ENCODE data around the gene TMEM240. TPM values are rescaled to one million over a fixed set of nuclear protein-coding genes. Genes with fewer than 3 reads are reported as not detected.
"Not testable (repeated sequence)": the region's sequence is repeated elsewhere in the genome, so short reads cannot be mapped to it uniquely, and the experiment has no call there.

The TMEM240 gene
- total and polyA plus RNA-seq, 9 of the 15 experiments (the other 6 are each of a cell fraction or from before 2014, with no cell fraction given) = 0.24 to 2.0 (median 0.69) TPM; not detected in 5

DNA sequence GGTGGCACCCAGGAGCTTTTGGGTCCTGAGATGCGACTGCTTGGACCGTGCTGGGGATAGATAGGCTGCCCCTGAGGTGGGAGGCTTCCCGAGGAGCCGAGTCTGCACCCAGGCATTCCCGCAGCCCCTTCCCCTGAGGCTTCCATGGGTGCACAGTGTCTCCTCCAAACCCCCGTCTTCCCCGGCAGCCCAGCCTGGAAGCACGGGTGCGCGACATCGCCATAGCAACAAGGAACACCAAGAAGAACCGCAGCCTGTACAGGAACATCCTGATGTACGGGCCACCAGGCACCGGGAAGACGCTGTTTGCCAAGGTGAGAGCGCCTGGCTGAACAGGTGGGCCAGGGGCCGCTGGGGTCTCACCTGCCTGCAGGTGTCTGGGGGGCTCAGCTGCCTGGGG lies 16.8 kb downstream of the TMEM240 start:
- ATAC-seq; FAIRE-seq; POLR2A ChIA-PET; H2AFZ ChIP-seq (ENCODE audit: low read depth, low read length); H3K79me2 ChIP-seq (ENCODE audit: control insufficient read depth, insufficient read depth, low read length); H3K27ac ChIP-seq (ENCODE audit: extremely low read depth, low read depth, low read length); H3K9ac ChIP-seq (ENCODE audit: insufficient read depth in 1 of 2, low read depth in 2 of 2, low read length in 2 of 2); H3K27me3 ChIP-seq (ENCODE audit: control insufficient read depth in 2 of 2, insufficient read depth in 2 of 2, low read length in 2 of 2); intact Hi-C loops (cut with micrococcal nuclease); H3K9me1 ChIP-seq (ENCODE audit: control insufficient read depth, insufficient read depth, low read length); H3K4me1 ChIP-seq (replicated peaks in 1 of 2; ENCODE audit: control insufficient read depth in 2 of 2, insufficient read depth in 2 of 2, low read length in 2 of 2); CTCF ChIA-PET (ENCODE audit: low intra/inter-chr PET ratio); BruUV-seq (replicated peaks); H3K4me2 ChIP-seq (ENCODE audit: insufficient read depth, low read length); H3K4me3 ChIP-seq; in situ Hi-C loops (cut with MboI); DNase-seq (ENCODE audit: extremely low read depth in 1 of 4, low spot score in 3 of 4); H3K9me3 ChIP-seq (replicated peaks; ENCODE audit: control insufficient read depth, insufficient read depth, low read depth, low read length); H4K20me1 ChIP-seq (replicated peaks; ENCODE audit: control insufficient read depth, insufficient read depth, low read length): not testable (repeated sequence)
- WGBS (ENCODE audit: insufficient coverage, low coverage, missing lambda C conversion rate) = over 99% methylated on average over 14 of the region's 17 CpGs
- peak; percentile 53; the same call in 1 of the 2 replicates for TF ChIP-seq RFX1 (IDR thresholded peaks at IDR 0.05)
- peaks cover 73% of the 10 kb centered on the region; the same call in 2 of the 3 replicates for H3K36me3 ChIP-seq (ENCODE audit: control insufficient read depth, insufficient read depth, low read length)

DNA sequence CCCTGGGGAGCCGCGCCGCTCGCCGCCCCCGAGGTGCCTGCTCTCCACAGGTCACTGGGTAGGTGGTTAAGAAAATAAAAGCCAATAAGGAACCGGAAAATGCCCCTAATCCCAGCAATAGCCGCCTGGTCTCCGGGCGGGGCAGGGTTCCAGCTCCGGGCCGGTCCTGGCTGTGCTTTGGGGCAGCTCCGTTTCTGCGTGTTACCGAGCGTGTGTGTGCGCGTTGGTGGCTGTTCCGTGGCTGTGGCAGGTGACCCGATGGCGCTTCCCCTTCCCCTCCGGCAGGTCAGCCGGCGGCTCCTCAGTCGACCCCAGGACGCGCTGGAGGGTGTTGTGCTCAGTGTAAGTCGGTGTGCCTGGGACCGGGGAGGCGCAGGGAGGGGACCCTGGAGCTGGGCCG lies 17.2 kb downstream of the TMEM240 start:
- H3K4me2 ChIP-seq (ENCODE audit: insufficient read depth, low read length); H3K4me1 ChIP-seq (replicated peaks in 1 of 2; ENCODE audit: control insufficient read depth in 2 of 2, insufficient read depth in 2 of 2, low read length in 2 of 2); H3K27ac ChIP-seq (ENCODE audit: extremely low read depth, low read depth, low read length); H4K20me1 ChIP-seq (replicated peaks; ENCODE audit: control insufficient read depth, insufficient read depth, low read length); intact Hi-C loops (cut with micrococcal nuclease); POLR2A ChIA-PET; in situ Hi-C loops (cut with MboI); H3K4me3 ChIP-seq; H2AFZ ChIP-seq (ENCODE audit: low read depth, low read length); H3K9me1 ChIP-seq (ENCODE audit: control insufficient read depth, insufficient read depth, low read length); H3K27me3 ChIP-seq (ENCODE audit: control insufficient read depth in 2 of 2, insufficient read depth in 2 of 2, low read length in 2 of 2); H3K79me2 ChIP-seq (ENCODE audit: control insufficient read depth, insufficient read depth, low read length); H3K9ac ChIP-seq (ENCODE audit: insufficient read depth in 1 of 2, low read depth in 2 of 2, low read length in 2 of 2); CTCF ChIA-PET (ENCODE audit: low intra/inter-chr PET ratio); BruUV-seq (replicated peaks); DNase-seq (ENCODE audit: extremely low read depth in 1 of 4, low spot score in 3 of 4); ATAC-seq; H3K9me3 ChIP-seq (replicated peaks; ENCODE audit: control insufficient read depth, insufficient read depth, low read depth, low read length); FAIRE-seq: not testable (repeated sequence)
- peaks cover 73% of the 10 kb centered on the region for H3K36me3 ChIP-seq (ENCODE audit: control insufficient read depth, insufficient read depth, low read length)
- WGBS (ENCODE audit: insufficient coverage, low coverage, missing lambda C conversion rate) = 97% methylated on average over 18 of the region's 31 CpGs
